Mesodermal cell (in vitro differentiated cells): Measurements from ENCODE around the gene POU2F1. TPM values are rescaled to one million over a fixed set of nuclear protein-coding genes. Genes with fewer than 3 reads are reported as not detected.

ENCODE experiments used
- H3K27ac ChIP-seq: 2 replicates; pipeline ENCODE4 v1.7.0; 2013; ENCODE audit warnings: mild to moderate bottlenecking, low read depth, low read length, moderate library complexity; ENCODE audit not compliant: severe bottlenecking
- H3K36me3 ChIP-seq: 2 replicates; pipeline ENCODE4 v1.7.1; 2013; ENCODE audit warnings: mild to moderate bottlenecking, low read length, moderate library complexity; ENCODE audit not compliant: control insufficient read depth, insufficient read depth
- H3K4me1 ChIP-seq: one replicate; pipeline ENCODE4 v1.7.1; 2013; ENCODE audit warnings: mild to moderate bottlenecking, low read length; ENCODE audit not compliant: insufficient read depth, control insufficient read depth, poor library complexity, severe bottlenecking
- H3K4me3 ChIP-seq: 2 replicates; pipeline ENCODE4 v1.7.0; 2013; ENCODE audit warnings: low read length, control low read depth, mild to moderate bottlenecking; ENCODE audit not compliant: insufficient read depth, poor library complexity, severe bottlenecking; ENCODE audit errors: extremely low read depth
- H3K9me3 ChIP-seq: 2 replicates; pipeline ENCODE4 v1.7.1; 2013; ENCODE audit warnings: mild to moderate bottlenecking, low read length, moderate library complexity; ENCODE audit not compliant: control insufficient read depth
- WGBS, 2 experiments: methylation state at CpG; one replicate each; pipeline ENCODE4 v1.1.5; 2013; ENCODE audit warnings: missing lambda C conversion rate in 2 of 2; ENCODE audit not compliant: insufficient coverage in 2 of 2; 5-methylcytosine and 5-hydroxymethylcytosine counted together
- polyA plus RNA-seq, 2 experiments: library from polyadenylated mRNA; stranded (reverse); fragments of 50-300 nt; gene quantifications; one replicate each; pipeline ENCODE4 v1.2.3, GENCODE V29; 2013

Gene POU2F1
- polyA plus RNA-seq (2013, experiment 1 of 2), result 14.2 TPM
- polyA plus RNA-seq (2013, experiment 2 of 2), result 9.0 TPM

DNA sequence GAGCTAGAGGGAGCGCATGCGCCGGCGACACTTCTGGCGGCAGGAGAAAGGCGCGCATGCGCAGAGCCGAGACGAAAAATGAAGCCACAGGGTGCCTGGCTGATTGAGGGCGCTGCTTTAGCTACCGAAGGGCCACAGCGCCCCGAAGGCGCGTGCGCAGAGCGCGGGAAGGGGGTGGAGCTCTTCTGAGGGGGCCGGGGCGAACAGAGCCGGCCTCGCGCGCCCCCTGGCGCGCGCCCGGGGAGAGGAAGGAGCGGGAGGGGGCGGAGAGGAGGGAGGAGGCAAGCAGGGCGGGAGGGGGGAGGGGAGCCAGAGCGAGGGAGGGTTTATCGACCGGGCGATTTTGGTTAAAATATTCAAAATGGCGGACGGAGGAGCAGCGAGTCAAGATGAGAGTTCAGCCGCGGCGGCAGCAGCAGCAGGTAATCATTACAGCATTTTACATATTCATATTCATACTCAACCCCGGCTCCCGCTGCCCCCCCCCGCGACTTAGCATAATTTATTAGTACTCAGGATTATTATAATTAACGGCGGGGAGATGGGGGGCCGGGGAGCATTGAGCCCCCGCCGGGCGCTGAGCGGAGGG lies at the start of gene POU2F1:
POU2F1 (plus strand) TSS at position 350 of the 589 bp plus-strand sequence; CDS start at position 362, 12 bp downstream.
- peaks cover 10% of the 10 kb centered on the region for H3K4me1 ChIP-seq
- peak within 1 kb of the TSS; percentile 76 for H3K4me3 ChIP-seq
- H3K27ac ChIP-seq, result peak within 1 kb of the TSS; percentile 92
- whole genome bisulfite sequencing, 2 experiments, result 0% methylated on average over 14 to 34 of the region's 53 CpGs
- no peaks in the 10 kb centered on the region for H3K9me3 ChIP-seq
- no peaks in the 10 kb centered on the region for H3K36me3 ChIP-seq

DNA sequence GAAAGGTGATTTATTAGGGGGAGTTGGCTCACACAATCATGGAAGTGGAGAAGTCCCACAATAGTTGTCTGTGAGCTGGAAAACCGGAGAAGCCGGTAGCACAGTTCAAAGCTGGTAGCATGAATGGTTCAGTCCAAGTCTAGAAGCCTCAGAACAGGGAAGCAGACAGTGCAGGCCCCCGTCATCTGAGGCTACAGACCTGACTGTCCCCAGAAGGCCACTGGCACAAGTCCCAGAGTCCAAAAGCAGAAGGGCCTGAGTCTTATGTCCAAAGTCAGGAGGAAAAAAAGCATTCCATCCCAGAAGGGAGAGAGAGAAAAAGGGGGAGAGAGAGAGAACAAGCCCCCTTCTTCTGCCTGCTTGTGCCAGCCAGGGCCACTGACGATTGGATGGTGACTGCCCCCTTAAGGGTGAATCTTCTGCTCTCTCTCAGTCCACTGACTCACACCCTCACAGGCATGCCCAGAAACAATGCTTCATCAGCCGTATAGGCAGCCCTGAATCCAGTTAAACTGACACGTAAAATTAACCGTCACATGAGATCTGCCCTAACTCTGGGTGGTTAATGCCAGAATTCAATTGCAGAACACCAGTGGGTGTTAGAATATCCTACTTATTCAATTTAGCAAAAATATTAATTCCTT lies 49.3 kb upstream of the POU2F1 start:
- Histone ChIP-seq H3K9me3 (peaks cover 9% of the 10 kb centered on the region), H3K4me1 (peaks cover 26% of the 10 kb centered on the region), H3K36me3 (no peaks in the 10 kb centered on the region), H3K27ac (no peak overlapping the region), H3K4me3 (no peak overlapping the region)
- 78 to 97% methylated on average over 3 to 7 of the region's 7 CpGs for WGBS, 2 experiments

DNA sequence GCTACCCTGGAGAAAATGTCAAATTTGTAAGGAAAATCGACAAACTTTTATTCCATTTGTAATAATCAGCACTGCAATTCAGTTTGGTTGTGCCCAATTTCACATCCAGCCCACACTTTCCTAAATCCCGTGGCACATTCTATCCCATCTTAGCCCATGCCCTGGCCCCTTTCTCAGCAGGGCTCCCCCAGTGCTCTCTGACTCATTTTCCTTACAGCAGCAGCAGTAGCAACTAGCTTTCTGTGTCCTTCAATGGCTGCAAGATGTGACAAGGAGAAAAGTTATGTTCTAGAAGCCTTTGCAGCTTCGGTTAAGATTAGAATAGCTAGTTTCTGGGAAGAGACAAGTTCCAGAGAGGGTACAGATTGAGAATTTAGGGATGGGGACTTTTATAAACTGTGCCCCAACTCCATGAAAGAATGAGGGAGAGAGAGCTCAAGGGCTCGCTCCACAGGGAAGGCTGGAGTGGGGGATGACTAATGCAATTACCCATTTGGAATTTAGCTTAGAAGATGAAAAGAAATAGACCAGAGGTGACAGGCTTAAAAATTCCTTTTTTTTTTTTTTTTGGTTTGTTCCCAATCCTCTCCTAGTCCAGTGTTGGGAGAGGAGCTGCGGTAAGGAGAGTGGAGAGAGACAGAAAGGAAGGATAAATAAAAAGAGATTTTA lies 47.0 kb upstream of the POU2F1 start:
- Histone ChIP-seq H3K9me3 (no peaks in the 10 kb centered on the region), H3K36me3 (no peaks in the 10 kb centered on the region), H3K27ac (peak overlapping the region; percentile 87), H3K4me3 (no peak overlapping the region), H3K4me1 (peaks cover 23% of the 10 kb centered on the region)
- WGBS, 2 experiments, result 39 to 53% methylated on average over 3 to 4 of the region's 5 CpGs

DNA sequence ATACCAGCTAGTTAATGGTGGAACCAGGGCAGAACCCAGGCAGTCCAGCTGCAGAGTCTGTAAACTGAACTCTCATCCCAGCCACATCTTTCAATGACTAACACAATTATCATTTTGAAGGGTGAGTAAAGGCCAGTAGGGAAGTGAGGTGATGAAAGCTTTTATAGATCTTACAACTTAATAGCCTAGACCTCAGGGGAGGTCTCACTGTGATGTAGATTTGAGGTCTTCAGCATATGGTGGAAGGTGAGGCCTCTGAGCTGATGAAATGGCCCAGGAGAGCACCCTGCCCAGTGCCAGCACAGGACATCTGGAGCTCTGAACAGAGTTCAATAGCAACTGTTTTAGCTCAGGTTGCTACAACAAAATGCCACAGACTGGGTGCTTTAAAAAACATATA lies 44.8 kb upstream of the POU2F1 start:
- no peak overlapping the region for H3K4me3 ChIP-seq
- peaks cover 23% of the 10 kb centered on the region for H3K4me1 ChIP-seq
- H3K36me3 ChIP-seq, result no peaks in the 10 kb centered on the region
- no peak overlapping the region for H3K27ac ChIP-seq
- no peaks in the 10 kb centered on the region for H3K9me3 ChIP-seq

DNA sequence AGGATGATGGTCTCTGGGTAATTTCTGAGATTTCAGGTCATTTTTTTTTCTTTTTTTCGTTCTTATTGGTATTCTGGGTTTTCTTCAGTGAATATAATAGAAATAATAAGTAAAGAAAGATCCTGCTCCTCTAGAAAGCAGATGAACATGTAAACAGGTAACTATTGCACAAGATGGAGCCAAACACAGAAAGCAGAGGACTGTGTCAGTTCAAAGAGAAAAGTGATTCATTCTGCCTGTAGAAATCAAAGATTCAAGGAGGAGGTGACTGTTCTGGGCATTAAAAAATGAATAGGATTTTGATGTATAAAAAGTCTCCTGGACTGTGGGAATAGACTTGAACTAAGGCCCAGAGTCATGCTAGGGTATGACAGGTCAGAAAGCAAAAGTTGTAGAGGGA lies 41.9 kb upstream of the POU2F1 start:
- WGBS, 2 experiments, result no CpG with 5 or more reads among the region's 1 CpG
- Histone ChIP-seq H3K4me1 (peaks cover 10% of the 10 kb centered on the region), H3K4me3 (no peak overlapping the region), H3K9me3 (no peaks in the 10 kb centered on the region), H3K27ac (no peak overlapping the region), H3K36me3 (no peaks in the 10 kb centered on the region)

DNA sequence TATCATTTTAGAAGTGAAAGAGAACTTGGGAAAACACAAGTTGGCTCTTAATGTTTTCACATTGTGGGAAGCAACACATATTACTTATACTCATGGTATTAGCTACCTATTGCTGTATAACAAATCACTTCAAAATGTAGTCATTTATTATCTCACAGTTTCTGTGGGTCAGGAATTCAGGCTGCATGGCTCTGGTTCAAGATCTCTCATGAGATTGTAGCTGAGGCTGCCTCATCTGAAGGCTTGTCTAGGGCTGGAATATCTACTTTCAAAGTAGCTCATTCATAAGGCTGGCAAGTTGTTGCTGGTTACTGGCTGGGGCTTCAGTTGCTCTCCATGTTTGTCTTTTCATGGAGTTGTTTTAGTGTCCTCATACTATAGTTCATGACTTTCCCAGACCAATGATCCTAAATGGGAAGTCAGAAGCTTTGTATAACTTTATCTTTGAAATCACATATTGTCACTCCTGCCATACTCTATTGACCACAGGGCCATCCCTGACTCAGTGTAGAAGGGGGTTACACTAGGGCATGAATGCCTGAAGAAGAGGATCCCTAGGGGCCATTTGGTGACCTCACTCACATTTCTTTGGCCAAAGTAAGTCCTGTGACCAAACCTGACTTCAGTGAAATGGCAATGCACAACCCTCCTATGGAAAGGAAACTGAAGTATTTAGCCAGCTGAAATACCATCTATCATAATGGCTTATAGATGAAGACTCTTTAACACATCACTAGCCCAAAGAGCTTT lies 37.9 kb upstream of the POU2F1 start:
- no peak overlapping the region for H3K4me3 ChIP-seq
- H3K4me1 ChIP-seq, result no peaks in the 10 kb centered on the region

DNA sequence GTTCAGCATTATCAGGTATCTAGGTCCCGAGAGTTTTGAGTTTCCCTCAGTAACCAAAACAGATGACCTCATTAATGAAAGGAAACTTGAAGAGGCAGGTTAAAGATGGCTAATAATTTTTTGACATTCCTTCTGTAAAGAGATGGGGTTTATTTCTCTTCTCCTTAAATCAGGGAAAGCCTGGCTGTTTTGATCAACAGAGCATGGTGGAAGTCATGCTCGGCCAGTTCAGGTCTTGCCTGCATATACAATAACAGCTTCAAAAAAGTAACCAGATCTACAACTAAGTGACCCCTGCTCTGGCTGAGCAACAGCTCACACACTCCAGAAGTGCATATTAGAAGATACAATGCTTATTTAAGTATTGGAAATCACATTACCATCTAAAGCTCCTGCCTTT lies 36.6 kb upstream of the POU2F1 start:
- no peak overlapping the region for H3K4me3 ChIP-seq
- H3K4me1 ChIP-seq, result no peaks in the 10 kb centered on the region
- H3K36me3 ChIP-seq, result no peaks in the 10 kb centered on the region
- no CpG with 5 or more reads among the region's 2 CpGs for WGBS, 2 experiments
- H3K9me3 ChIP-seq, result no peaks in the 10 kb centered on the region
- H3K27ac ChIP-seq, result no peak overlapping the region

More for the DNA sequence above, 37.9 kb upstream of the POU2F1 start:
- Histone ChIP-seq H3K36me3 (no peaks in the 10 kb centered on the region), H3K9me3 (no peaks in the 10 kb centered on the region), H3K27ac (no peak overlapping the region)

DNA sequence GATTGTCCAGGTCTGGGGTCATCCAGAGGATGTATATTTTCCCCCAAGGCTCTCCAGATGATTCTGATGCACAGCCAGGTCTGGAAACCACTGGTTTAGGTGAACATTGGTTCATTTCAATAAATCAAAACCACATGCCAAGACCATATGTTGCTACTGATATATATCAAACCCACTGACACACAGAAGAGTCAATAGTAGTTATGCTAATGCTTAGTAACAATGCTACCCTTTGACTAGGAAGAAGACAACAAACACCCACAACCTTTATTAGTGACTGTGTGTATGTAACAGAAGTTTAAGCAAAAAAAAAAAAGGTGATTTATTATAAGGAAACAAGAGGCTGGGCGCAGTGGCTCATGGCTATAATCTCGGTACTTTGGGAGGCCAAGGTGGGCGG lies 35.6 kb upstream of the POU2F1 start:
- 83 to 95% methylated on average over 3 of the region's 3 CpGs for WGBS, 2 experiments

DNA sequence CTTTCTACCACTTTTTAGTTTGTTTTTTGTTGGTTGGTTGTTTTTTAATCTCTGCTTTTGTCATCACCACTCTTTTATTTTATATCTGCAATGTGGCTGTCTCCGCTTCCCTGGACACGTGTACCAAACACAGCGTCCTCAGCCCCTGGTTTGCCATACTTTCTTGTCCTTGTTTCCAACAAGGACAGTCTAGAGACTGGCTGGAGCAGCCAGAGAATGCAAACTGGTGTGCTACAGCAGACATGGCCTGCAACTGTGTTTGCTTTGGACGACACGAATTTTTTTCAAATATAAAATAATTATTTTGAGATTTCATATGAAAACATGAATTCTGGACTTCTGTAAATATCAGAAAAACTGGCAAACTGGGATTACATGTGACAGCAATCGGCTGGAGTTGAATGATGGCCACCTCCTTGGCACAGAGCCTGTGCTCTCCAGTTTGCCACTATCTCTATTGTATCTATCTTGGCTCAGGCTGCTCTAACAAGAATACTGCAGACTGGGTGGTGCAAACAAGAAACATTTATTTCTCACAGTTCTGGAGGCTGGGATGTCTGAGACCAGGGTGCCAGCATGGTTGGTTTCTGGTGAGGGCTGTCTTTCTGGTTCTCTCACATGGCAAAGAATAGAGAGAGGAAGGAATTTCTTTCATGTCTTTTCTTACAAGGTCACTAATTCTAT lies 34.6 kb upstream of the POU2F1 start:
- Histone ChIP-seq H3K36me3 (no peaks in the 10 kb centered on the region), H3K4me3 (no peak overlapping the region), H3K4me1 (no peaks in the 10 kb centered on the region), H3K27ac (no peak overlapping the region), H3K9me3 (no peaks in the 10 kb centered on the region)
- 88 to 91% methylated on average over 4 of the region's 6 CpGs for WGBS, 2 experiments

More for the DNA sequence above, 35.6 kb upstream of the POU2F1 start:
- H3K9me3 ChIP-seq, result no peaks in the 10 kb centered on the region
- H3K4me3 ChIP-seq, result no peak overlapping the region
- no peaks in the 10 kb centered on the region for H3K36me3 ChIP-seq
- H3K4me1 ChIP-seq, result no peaks in the 10 kb centered on the region
- H3K27ac ChIP-seq, result no peak overlapping the region

DNA sequence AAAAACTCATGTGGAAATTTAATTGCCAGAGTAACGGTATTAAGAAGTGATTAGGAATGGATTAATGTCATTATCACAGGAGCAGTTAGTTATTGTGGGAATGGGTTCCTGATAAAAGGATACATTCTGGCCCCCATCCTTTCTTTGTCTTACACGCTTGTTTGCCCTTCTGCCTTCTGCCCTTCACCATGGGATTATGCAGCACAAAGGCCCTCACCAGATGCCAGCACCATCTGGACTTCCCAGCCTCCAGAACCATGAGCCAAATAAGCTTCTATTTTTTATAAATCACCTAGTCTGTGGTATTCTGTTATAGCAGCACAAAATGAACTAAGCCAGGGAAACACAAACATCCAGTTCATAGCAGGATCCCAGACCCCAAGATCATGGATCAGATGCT lies 33.9 kb upstream of the POU2F1 start:
- Histone ChIP-seq H3K27ac (no peak overlapping the region), H3K4me3 (no peak overlapping the region), H3K4me1 (no peaks in the 10 kb centered on the region), H3K36me3 (no peaks in the 10 kb centered on the region), H3K9me3 (no peaks in the 10 kb centered on the region)
- 90 to 93% methylated on average over 2 of the region's 2 CpGs for WGBS, 2 experiments
